Stimulated activated CD4-positive, alpha-beta T cell treated with anti-CD3 and anti-CD28 coated beads, Interleukin-12 subunit alpha, Interleukin-12 subunit beta, amount 100 ng/mL, for 24 hours (primary cell): ENCODE results near the gene GRK1.

Experiments
- DNase-seq, 2 experiments: peaks; one replicate each; pipeline ENCODE4 v3.0.0-alpha.2; 2020; ENCODE audit warnings: low read depth in 2 of 2

The GRK1 gene

DNA sequence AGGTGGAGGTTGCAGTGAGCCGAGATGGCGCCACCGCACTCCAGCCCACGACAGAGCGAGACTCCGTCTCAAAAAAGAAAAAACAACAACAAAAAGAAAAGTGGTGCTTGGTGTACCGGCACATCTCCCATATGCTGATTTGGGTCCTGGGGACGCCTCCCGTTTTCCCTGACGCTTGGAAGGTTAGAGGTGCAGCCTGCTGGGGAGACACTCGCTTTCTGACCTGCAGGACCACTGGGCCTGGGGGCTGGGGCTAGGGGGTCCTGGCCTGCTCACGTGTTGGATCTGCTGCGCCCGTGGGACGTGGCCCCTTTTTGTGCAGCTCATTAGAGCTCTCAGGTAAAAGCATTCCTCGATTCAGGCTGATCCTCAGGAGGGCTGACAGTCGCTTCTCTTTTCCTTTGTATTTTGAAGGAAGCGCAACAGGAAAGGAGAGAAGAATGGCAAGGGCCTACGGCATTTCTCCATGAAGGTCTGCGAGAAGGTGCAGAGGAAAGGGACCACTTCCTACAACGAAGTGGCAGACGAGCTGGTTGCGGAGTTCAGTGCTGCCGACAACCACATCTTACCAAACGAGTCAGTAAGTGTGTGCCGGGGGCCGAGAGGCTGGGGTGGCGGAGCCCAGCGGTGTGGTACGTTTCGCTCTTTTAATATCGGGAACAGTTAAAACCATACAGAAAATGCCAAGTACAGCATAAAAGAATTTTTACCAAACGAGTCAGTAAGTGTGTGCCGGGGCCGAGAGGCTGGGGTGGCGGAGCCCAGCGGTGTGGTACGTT, 34.1 kb upstream of the GRK1 start:
- no peak for DNase-seq

DNA sequence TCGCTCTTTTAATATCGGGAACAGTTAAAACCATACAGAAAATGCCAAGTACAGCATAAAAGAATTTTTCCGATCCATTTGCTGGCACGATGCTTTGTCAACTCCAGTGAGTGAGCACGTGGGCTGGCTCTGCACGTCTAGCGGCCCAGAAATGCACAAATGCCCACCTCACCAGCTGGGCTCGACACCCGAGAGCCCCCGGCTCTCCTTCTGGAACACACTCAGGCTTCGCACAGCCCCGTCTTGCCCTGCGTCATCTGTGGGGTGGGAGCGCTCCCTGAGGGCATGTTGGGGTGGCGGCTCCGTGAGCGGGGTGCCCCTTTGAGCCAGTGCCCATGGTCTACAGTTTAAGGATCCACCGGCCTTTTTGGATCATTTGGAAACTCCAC, 33.5 kb upstream of the GRK1 start:
- no peak for DNase-seq

DNA sequence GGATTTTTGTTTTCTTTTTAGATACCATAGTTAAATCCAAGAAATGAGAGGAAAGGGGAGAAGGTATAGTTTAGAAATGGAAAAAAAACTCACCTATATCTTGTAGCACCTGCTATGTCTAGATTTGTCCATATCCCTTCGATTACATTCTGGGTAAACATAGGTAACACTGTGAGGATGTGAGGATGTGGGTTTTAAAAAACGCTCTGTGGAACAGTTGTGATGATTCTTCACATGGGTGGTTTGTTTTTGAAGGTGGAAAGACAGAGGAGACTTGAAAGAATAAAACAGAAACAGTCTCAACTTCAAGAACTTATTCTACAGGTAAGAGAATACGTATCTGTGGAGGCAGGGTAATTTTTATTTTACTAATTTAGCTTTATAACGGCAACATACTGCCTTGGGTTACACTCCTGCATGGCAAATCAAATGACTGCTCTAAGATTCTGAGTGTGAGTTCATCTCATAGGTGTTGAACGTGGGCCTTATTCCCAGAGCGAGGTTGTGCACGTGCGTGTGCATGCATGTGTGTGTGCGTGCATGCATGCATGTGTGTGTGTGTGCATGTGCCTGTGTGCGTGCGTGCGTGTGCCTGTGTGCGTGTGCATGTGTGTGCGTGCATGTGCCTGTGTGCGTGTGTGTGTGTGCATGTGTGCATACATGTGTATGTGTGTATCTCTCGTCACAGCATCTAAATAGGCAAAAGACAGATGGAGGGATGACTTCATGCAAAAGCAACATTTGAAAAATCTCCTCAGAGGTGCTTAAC, 32.6 kb upstream of the GRK1 start:
- DNase-seq = no peak

DNA sequence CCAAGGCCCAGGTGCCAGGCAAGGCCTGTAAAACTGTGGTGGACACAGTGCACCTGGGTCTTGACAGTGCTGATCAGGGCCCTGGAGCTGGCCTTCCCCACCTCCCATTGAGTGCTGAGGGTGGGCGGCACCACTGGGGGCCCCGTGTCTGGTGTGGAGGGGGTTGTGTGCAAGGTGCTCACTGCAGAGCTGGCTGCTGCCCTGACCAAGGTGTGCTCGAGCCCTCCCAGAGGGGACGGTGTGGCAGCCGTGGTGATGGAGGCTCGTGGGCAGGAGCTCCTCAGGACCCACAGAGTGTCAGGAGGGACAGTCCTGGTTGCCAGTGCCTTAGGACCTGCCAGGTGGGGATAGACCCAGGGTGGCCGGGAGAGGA, 32.0 kb upstream of the GRK1 start:
- no peak for DNase-seq

DNA sequence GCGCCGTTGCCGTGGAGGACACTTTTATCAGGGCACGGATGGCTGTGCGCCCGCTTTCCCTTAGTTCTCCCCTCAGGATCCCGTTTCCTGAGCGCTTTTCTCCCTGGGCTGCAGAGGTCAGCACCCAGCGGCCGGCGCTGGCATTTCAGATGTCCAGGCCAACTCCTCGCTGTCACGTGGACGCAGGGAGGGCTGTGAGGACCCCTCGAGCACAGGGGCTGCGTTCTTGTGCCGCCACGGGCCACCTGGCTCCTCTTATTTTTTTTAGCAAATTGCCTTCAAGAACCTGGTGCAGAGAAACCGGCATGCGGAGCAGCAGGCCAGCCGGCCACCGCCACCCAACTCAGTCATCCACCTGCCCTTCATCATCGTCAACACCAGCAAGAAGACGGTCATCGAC, 31.3 kb upstream of the GRK1 start:
- no peak for DNase-seq

DNA sequence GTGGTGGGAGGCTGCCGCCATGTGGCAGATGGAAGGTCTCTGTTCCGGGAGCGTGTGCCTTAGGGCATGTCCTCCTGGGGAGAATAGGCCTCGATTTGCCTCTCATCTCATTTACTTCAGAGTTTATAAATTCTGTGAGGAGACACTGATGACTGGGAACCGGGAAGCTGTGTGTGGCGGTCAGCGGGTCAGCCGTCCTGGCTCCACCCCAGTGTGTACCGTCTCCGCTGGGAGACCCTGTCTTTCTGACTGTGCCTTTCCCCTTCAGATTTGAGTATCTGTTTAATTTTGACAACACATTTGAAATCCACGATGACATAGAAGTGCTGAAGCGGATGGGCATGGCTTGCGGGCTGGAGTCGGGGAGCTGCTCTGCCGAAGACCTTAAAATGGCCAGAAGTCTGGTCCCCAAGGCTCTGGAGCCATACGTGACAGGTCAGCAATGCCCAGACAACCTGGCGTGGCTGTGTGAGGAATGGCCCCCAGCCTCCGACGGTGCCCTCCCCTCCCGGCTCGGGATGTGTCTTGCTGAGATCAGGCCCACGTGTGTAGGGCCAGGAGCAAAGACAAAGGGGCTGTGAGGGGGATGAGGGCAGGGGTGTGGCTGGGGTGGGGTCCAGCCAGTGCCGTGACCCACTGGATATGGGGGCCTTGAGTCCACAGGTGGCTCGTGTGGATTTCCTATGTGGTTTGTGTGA, 30.6 kb upstream of the GRK1 start:
- no peak for DNase-seq

DNA sequence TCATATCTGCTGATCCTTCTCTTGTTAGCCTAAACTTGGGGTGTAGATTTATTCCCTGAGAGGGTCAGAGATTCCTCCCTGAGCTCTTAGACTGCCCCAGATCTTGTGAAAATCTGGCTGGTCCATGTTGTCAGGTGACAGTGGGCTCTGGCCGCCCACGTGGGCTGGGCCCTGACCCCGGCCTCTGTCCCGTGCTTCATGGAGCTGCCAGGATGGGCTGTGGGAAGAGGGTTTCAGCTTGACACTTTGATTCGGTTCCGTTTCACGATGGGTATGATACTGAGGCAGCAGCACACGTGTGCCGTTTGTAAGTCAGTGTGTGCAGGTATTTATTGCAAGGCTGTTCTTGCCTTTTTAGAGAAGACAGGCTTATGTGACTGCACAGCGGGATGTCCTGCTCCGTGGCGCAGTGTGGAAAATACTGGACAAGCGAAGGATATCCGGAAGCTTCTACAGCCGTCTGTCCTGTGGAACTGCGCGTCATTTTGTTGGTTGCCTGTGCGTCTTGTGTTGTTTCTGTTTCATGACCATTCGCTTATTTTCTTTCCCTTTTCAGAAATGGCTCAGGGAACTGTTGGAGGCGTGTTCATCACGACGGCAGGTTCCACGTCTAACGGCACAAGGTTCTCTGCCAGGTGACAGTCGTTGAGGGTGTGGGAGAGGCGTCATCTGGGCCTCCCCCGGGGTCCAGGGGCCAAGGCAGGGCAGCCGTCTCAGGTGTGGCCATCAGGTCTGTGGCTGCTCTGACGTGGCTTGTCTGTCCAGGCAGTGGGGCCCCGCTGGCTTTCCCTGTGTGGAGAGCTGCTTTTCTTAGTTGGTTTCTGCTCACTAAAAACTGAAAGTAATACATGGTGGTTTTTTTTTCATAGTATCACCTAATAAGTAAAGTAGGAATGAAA, 29.5 kb upstream of the GRK1 start:
- DNase-seq = no peak

DNA sequence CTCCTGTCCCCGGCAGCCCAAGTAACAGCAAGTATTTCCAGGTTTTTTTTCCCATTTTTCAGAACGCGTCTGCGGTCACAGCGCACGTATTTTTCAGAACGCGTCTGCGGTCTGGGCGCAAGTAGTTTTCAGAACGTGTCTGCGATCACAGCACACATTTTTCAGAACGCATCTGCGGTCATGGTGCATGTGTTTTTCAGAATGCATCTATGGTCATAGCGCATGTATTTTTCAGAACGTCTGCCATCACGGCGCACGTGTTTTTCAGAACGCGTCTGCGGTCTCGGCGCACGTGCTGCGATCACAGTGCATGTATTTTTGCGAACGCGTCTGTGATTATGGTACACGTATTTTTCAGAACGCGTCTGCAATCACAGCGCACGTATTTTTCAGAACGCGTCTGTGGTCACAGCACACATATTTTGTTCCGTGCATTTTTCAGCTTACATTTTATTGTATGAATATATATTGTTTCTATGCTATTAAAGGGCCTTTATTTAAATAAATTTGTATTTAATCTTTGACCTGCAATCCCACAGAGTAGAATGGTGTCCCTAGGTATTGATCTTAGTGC, 28.8 kb upstream of the GRK1 start:
- DNase-seq = no peak

DNA sequence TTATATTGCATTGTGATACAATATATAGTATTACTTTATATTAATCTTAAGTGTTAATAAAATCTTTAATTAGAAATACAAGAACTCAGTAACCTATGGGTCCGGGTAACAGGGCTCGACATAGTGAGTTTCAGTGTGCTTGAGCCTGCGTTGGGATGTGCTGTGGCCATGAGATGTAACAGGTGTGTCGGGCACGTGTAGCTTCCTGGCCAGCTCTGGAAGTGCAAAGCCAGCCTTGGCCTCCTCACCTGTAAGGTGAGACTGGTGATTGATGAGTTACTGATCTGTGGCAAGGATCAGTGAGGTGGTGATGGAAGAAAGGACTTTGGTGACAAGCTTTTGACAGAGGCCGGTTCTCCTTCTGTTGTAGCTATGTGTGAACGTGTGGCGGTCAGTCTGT, 28.2 kb upstream of the GRK1 start:
- no peak for DNase-seq

DNA sequence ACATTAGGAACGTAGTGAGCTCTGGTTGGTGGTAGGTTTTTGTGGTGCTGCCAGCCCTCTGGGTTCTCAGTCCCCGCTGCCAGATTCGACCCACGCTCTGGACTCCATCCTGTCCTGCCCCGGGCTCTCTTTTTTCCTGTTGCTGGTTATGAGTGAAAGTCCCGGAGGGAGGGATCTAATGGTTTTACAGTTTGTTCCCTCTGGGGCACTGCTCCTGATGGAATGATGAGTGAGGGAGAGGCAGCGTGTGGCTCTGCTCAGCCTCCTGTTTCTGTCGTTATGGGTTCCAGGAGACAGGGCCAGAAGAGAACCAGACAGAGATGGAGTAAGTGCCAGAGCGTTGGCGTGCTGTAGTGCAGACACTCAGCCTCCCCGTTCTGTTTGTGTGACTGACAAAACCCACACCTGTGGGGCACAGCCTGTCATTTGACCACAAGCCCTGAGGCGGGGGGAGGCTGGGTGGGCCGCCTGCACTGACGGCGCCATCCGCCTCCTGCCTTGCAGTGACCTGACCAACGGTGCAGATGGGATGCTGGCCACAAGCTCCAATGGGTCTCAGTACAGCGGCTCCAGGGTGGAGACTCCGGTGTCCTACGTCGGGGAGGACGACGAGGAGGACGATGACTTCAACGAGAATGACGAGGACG, 27.3 kb upstream of the GRK1 start:
- no peak for DNase-seq

DNA sequence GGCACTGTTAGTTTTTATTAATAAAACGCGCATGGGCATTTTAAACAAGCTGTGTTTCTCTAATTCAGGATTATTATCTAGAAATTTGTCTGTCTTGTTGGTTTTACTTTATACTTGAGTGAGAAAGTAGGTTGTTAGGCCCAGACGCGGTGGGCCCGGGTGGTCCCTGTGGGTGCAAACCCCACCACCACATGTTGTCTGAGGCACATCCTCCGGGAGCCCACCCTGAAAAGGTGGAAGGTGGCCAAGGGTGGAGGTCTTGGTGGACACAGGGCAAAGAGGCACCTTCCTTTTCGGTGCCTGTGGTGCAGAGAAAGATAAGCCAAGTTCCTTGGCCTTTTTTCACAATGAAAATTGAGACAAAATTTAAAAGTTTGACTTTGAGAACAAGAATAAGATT, 25.6 kb upstream of the GRK1 start:
- no peak for DNase-seq

DNA sequence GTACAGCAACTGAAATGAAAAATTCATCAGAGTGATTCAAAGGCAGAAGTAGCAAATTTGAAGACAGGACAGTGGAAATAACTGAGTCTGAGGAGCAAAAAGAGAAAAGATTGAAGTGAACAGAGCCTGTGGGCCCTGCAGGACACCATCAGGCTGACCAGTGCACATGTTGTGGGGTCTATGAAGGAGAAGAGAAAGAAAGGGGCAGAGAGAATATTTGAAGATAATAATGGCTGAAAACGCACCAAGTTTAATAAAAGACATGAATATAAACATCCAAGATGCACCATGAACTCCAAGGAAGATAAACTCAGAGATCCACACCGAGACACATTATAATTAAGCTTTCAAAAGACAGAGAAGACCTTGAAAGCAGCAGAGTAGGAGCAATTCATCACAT, 24.5 kb upstream of the GRK1 start:
- DNase-seq = no peak

DNA sequence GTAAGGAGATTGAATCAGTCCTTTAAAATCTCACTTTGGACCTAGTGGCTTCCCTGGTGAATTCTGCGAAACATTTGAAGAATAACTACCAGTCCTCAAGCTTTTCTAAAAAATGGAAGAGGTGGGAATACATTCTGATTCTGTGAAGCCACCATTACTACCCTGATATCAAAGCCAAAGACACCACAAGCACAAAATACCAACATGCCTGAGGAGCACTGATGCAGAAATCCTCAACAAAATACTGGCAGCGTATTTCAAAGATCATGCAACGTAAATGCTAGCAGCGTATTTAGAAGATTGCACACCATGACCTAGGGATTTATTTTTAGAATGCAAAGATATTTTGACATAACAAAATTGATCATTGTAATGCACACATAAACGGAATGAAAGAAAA, 23.4 kb upstream of the GRK1 start:
- DNase-seq = no peak

DNA sequence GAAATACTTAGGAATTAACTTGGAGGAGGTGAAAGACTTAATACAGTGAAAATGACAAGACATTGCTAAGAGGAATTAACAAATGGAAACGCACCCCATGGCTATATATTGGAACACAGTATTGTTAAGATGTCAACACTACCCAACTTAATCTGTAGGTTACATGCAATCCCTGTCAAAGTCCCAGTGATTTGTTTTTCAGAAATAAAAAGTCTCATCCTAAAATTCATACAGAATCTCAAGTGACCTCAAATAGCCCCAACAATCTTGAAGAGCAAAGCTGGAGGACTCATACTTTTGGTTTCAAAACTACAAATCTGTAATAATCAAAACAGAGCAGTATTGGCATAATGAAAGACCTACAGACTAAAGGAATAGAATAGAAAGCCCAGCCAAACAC, 22.2 kb upstream of the GRK1 start:
- no peak for DNase-seq

DNA sequence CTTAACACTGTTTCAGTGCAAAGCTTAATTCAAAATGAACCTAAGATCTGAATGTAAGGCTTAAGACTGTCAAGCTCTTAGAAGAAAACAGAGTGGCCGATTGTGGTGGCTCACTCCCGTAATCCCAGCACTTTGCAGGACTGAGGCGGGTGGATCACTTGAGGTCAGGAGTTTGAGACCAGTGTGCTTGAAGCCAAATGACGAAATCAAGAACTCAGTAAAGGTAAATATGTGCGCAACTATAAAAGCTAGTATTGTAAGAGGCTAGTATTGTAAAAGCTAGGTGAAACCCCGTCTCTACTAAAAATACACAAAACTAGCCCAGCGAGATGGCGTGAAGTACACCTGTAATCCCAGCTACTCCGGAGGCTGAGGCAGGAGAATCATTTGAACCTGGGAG, 21.7 kb upstream of the GRK1 start:
- DNase-seq = no peak

DNA sequence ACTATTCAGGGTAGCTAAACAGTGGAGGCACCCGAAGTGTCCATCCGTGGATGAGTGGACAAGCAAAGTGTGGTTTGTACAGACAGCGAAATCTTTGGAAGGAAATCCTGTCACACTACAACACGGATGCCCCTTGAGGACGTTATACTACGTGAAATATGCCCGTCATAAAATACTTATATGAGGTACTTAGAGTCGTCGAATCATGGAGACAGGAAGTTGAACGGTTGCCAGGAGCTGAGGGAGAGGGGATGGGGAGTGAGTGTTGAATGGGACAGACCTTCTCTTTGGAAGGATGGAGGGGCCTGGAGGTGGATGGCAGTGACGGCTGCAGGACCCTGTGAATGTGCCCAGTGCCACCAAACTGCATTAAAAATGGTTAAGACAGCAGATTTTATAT, 20.6 kb upstream of the GRK1 start:
- DNase-seq = no peak

DNA sequence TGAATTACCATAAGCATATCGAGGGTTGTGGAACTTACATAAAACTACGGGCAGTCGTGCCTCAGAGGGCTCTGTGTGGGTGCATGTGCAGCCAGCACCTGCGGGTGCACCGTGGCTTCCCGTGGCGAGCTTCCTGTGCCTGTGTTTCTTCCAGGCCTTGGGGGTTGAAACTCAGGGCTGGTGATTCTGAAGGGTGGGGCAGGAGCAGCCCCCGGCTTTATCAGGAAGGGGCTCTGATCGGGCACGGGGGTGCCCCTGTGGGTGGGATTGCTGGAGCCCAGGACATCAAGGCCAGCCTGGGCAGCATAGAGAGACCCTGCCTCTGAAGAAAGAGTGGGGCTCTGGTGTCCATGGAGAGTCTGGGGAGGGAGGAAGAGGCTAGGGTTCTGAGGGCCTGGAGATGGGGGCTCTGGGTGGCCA, 20.1 kb upstream of the GRK1 start:
- DNase-seq = no peak

DNA sequence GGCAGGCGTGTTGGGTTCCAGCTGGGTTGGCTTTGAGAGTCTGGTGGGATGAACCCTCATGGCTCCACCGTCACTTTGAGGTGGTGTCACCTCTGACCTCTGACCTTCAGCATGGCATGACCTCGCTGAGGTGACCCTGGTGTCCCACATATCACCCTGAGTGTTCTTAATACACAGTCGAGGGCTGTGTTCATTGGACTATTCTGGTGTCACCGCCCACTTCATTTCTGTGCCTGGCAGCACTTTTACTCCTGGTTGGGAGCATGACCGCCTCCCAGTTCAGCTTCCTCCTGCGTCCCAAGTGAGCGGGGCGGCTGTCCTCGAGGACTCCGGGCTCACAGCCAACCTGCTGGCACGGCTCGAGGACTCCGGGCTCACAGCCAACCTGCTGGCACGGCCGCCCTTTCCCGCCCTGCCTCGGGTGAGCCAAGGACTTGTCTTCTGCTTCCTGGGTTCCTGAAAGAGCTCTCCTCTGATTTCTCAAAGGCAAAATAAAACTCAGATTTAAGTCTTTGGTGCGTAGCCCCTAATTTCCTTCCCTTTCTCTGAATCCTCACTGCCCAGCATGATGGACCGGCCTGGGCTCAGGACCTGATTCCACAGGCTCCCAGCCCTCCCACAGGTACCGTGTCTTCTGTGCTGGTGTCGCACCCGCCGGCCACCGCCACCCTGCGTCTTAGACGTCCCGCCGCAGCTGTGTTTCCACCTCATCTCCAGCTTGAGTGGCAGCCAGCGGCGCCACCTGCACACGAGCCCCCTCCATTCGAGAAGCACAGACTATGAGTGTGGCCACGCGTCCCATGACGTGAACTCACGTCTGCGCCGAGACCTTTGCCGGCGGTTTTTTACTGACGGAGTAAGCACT, 19.4 kb upstream of the GRK1 start:
- DNase-seq = no peak

DNA sequence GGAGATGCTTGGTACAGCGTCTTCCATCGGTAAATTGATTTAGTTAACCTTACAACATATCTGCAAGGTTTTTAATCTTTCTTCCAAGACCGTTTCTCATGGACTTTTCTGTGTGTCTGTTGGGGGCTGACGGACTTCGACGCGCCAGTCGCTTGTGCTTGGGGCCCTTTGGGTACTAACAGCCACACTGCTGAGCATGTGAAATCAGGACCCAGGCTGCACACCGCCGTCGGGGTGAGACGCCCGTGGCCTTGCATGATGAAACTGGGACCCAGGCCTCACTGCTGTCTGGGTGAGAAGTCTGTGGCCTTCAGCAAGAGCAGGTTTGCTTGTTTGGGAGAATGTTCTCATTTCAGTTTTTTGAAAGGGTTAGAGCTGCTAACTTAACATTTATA, 18.8 kb upstream of the GRK1 start:
- no peak for DNase-seq

DNA sequence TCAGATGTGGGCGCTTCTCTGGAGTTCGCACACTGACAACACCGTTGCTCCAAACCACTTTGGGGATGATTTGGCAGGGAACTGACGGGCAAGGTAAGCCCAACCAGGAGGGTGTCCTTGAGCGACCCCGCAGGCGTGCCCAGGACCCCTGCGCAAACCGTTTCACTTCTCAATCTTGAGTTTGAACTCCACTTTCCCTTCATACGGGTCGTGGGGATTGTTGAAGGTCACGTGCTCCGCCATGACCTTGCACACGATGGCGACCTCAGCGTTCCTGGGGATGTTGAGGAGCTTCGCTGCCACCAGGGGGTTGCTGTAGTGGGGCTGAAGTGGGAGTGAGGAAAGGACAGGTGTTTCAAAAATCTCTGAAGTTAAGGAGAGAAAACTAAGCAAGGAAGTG, 17.8 kb upstream of the GRK1 start:
- no peak for DNase-seq
